HepG2 (cell line): ENCODE measurements around the gene KIRREL2. TPM values are rescaled to one million over a fixed set of nuclear protein-coding genes. Genes with fewer than 3 reads are reported as not detected.

Experiments used
- ATAC-seq: fragments of 200-7000 bp; cut with Tn5 transposase; 3 replicates; pipeline ENCODE4 v1.9.1; 2020; ENCODE audit warnings: mild to moderate bottlenecking, moderate library complexity
- BruUV-seq: library from RNA; stranded (reverse); fragments of 400-500 nt; replicated peaks from 2 replicates; lab custom pipeline; 2021; lab: Mats Ljungman, UMichigan
- CTCF ChIA-PET: fragments of 300-600 bp; formaldehyde crosslinking; extraction: SDS; loops from one replicate; lab custom pipeline; 2021; ENCODE audit warnings: low total read pairs, inconsistent platforms, low intra/inter-chr PET ratio; lab: Yijun Ruan, JAX
- POLR2A ChIA-PET: fragments of 350-600 bp; sonication (Branson Sonifier 250); formaldehyde crosslinking; loops from one replicate; lab custom pipeline; 2020; ENCODE audit warnings: antibody characterized with exemption, inconsistent platforms; lab: Yijun Ruan, JAX
- DNase-seq: peaks from one replicate; pipeline ENCODE4 v3.0.0-alpha.2; 2015; ENCODE audit warnings: low spot score
- FAIRE-seq: peaks from 3 replicates; lab custom pipeline; 2011; peaks lifted over from hg19 to GRCh38; lab: Jason Lieb, UNC
- H2AFZ ChIP-seq: one replicate; pipeline ENCODE4 v1.6.1; 2011; ENCODE audit warnings: low read length, inconsistent platforms
- H3K27ac ChIP-seq: fragments of 300-600 bp; 3 replicates; pipeline ENCODE4 v1.8.0; 2011; ENCODE audit warnings: mixed run types, mild to moderate bottlenecking, mixed read lengths, low read length, inconsistent platforms; ENCODE audit not compliant: insufficient read depth; ENCODE audit errors: extremely low read length
- H3K27me3 ChIP-seq, 2 experiments: fragments of 200-600 bp in 1 of 2; 2 replicates in 1 of 2; 3 replicates in 1 of 2; pipeline versions ENCODE4 v1.6.0 to v1.8.0; 2011; ENCODE audit warnings: low read length in 2 of 2, mild to moderate bottlenecking in 2 of 2, moderate library complexity in 2 of 2, inconsistent platforms in 1 of 2; ENCODE audit not compliant: insufficient read depth in 2 of 2, control insufficient read depth in 1 of 2
- H3K36me3 ChIP-seq, 2 experiments: fragments of 200-600 bp in 1 of 2; replicated peaks in 1 of 2; 2 replicates in 1 of 2; 3 replicates in 1 of 2; pipeline versions ENCODE4 v1.5.1 to v1.8.0; 2011; ENCODE audit warnings: low read length in 2 of 2, inconsistent platforms in 1 of 2; ENCODE audit not compliant: insufficient read depth in 2 of 2, control insufficient read depth in 1 of 2
- H3K4me1 ChIP-seq: 2 replicates; pipeline ENCODE4 v1.5.1; 2012; ENCODE audit warnings: low read length, inconsistent platforms; ENCODE audit not compliant: insufficient read depth
- H3K4me2 ChIP-seq: 2 replicates; pipeline ENCODE4 v1.6.0; 2011; ENCODE audit warnings: low read depth, low read length, inconsistent platforms
- H3K4me3 ChIP-seq, 3 experiments: fragments of 200-600 bp in 1 of 3; sonication (generic), shearing (Covaris generic) in 1 of 3; replicated peaks in 1 of 3; 2 replicates each; pipeline ENCODE4 v1.5.1; 2011 to 2016; ENCODE audit warnings: low read length in 3 of 3, inconsistent platforms in 2 of 3, low read depth in 2 of 3, mild to moderate bottlenecking in 2 of 3, control low read depth in 1 of 3, mixed read lengths in 1 of 3; ENCODE audit not compliant: insufficient read depth in 1 of 3
- H3K79me2 ChIP-seq: one replicate; pipeline ENCODE4 v1.6.1; 2011; ENCODE audit warnings: low read length, inconsistent platforms; ENCODE audit not compliant: insufficient read depth
- H3K9ac ChIP-seq: 2 replicates; pipeline ENCODE4 v1.6.0; 2011; ENCODE audit warnings: mild to moderate bottlenecking, low read depth, low read length, inconsistent platforms; ENCODE audit not compliant: insufficient read depth
- H3K9me3 ChIP-seq: 2 replicates; pipeline ENCODE4 v1.5.1; 2012; ENCODE audit warnings: mild to moderate bottlenecking, low read length
- H4K20me1 ChIP-seq: 2 replicates; pipeline ENCODE4 v1.6.0; 2011; ENCODE audit warnings: inconsistent platforms, mild to moderate bottlenecking, low read length, moderate library complexity; ENCODE audit not compliant: insufficient read depth
- FOXP1 ChIP-seq, 2 experiments: fragments of 450-650 bp in 1 of 2; IDR thresholded peaks; 2 replicates each; pipeline ENCODE4 v1.6.1; 2017 to 2018; ENCODE audit warnings: antibody characterized with exemption in 1 of 2
- JUN ChIP-seq: sonication (generic); formaldehyde crosslinking; IDR thresholded peaks from 2 replicates; pipeline ENCODE4 v1.4.0; 2020; ENCODE audit warnings: mild to moderate bottlenecking, missing genetic modification reagents
- KLF9 ChIP-seq: IDR thresholded peaks from 2 replicates; pipeline ENCODE4 v1.6.1; 2016; ENCODE audit warnings: low read depth
- POLR2G ChIP-seq: fragments of 200-400 bp; formaldehyde crosslinking; IDR thresholded peaks from 2 replicates; pipeline ENCODE4 v1.6.1; 2018; ENCODE audit warnings: mild to moderate bottlenecking, low read depth, low read length, moderate library complexity
- SOX13 ChIP-seq, 3 experiments: fragments of 450-650 bp in 1 of 3; sonication (generic) in 1 of 3; formaldehyde crosslinking in 1 of 3; IDR thresholded peaks in 2 of 3; conservative IDR thresholded peaks in 1 of 3; 2 replicates each; pipeline versions ENCODE4 v1.5.0 to v1.6.1; 2016 to 2020; ENCODE audit warnings: antibody characterized with exemption in 1 of 3, mild to moderate bottlenecking in 1 of 3, missing compliant biosample characterization in 1 of 3, missing genetic modification reagents in 1 of 3, moderate library complexity in 1 of 3
- SPEN ChIP-seq: sonication (generic); formaldehyde crosslinking; IDR thresholded peaks from 2 replicates; pipeline ENCODE4 v1.5.1; 2020; ENCODE audit warnings: low read depth, mild to moderate bottlenecking, missing genetic modification reagents
- SRY ChIP-seq: sonication (generic); formaldehyde crosslinking; IDR thresholded peaks from 2 replicates; pipeline ENCODE4 v1.8.0; 2022; ENCODE audit warnings: mild to moderate bottlenecking, missing genetic modification reagents
- YEATS4 ChIP-seq: sonication (generic); formaldehyde crosslinking; IDR thresholded peaks from 2 replicates; pipeline ENCODE4 v1.4.0; 2020; ENCODE audit warnings: missing genetic modification reagents, borderline replicate concordance
- ZFP1 ChIP-seq: IDR thresholded peaks from 2 replicates; pipeline ENCODE4 v1.6.1; 2016
- ZNF138 ChIP-seq: sonication (generic); formaldehyde crosslinking; IDR thresholded peaks from 2 replicates; pipeline ENCODE4 v1.5.0; 2020; ENCODE audit warnings: mild to moderate bottlenecking, low read depth, missing genetic modification reagents
- ZNF235 ChIP-seq: sonication (generic); formaldehyde crosslinking; IDR thresholded peaks from 2 replicates; pipeline ENCODE4 v1.8.1; 2023; ENCODE audit warnings: mild to moderate bottlenecking, missing genetic modification reagents, borderline replicate concordance
- ZNF331 ChIP-seq: sonication (generic); formaldehyde crosslinking; IDR thresholded peaks from 2 replicates; pipeline ENCODE4 v1.4.0; 2020; ENCODE audit warnings: missing genetic modification reagents
- ZNF446 ChIP-seq: sonication (generic); formaldehyde crosslinking; IDR thresholded peaks from 2 replicates; pipeline ENCODE4 v1.5.0; 2020; ENCODE audit warnings: mild to moderate bottlenecking, missing genetic modification reagents
- ZNF580 ChIP-seq: IDR thresholded peaks from 2 replicates; pipeline ENCODE4 v1.6.1; 2016; ENCODE audit warnings: low read depth, borderline replicate concordance
- WGBS: methylation state at CpG from one replicate; pipeline ENCODE4 v1.1.6; 2017; ENCODE audit warnings: low lambda C conversion rate; 5-methylcytosine and 5-hydroxymethylcytosine counted together
- in situ Hi-C: cut with HindIII; loops from 2 replicates; pipeline ENCODE4 v1.10.0; 2017; ENCODE audit warnings: low pct_unique_long_range_greater_than_20kb; ENCODE audit not compliant: extremely low pct_ligation_motif_present
- intact Hi-C: fragments of 100-400 bp; cut with micrococcal nuclease; formaldehyde crosslinking; loops from one replicate; pipeline ENCODE4 v1.10.0; 2022; ENCODE audit not compliant: unreplicated experiment
- polyA plus RNA-seq, 8 experiments: library from polyadenylated mRNA; depleted of rRNA in 3 of 8; stranded (reverse) in 7 of 8; unstranded in 1 of 8; fragments of >200 nt; fragmentation: Illumina TruSeq in 4 of 8; extraction: Trizol in 4 of 8; gene quantifications; 2 replicates each; pipeline versions ENCODE4 v1.2.1 to v1.2.3, GENCODE V29; 2011 to 2016; ENCODE audit warnings: low read depth in 4 of 8, missing spikeins in 1 of 8, mixed read lengths in 1 of 8; ENCODE audit not compliant: insufficient read depth in 1 of 8
- total RNA-seq, 5 experiments: library from RNA; depleted of rRNA; stranded (reverse); fragments of >200 nt; fragmentation: Illumina TruSeq; extraction: Trizol; gene quantifications; 2 replicates each; pipeline ENCODE4 v1.2.3, GENCODE V29; 2016; ENCODE audit warnings: low read depth in 1 of 5

Gene KIRREL2
- total and polyA plus RNA-seq, 2 of the 13 experiments (the other 11 are each of a cell fraction or from before 2014, with no cell fraction given) = 0.18 to 2.4 TPM

- POLR2A ChIA-PET = no interaction called here
These were observed 14.6 kb upstream of the KIRREL2 start for GRCh38 chr19:35841961-35842595.

GRCh38 chr19:35842666-35843272 is 13.9 kb upstream of the KIRREL2 start:
- Histone ChIP-seq H3K9me3 (no peaks in the 10 kb centered on the region), H3K9ac (no peak overlapping the region), H3K27ac (no peak overlapping the region), H3K36me3 (no peaks in the 10 kb centered on the region), H3K79me2 (no peaks in the 10 kb centered on the region), H4K20me1 (no peaks in the 10 kb centered on the region), H3K4me1 (peaks cover 27% of the 10 kb centered on the region), H3K4me2 (no peak overlapping the region), H2AFZ (no peak overlapping the region), H3K4me3 (no peak overlapping the region), H3K27me3 (peaks cover 0 to 21% of the 10 kb centered on the region in 2 experiments; a peak in 4 of 5 replicates)
- CTCF ChIA-PET = no interaction called here
- in situ Hi-C loops (no loop called here), intact Hi-C loops (no loop called here)
- no peak for ATAC-seq
- no peak for FAIRE-seq
- POLR2A ChIA-PET = no interaction called here
- BruUV-seq = no TSS peak
- WGBS = 34% methylated on average over 4 of the region's 4 CpGs
- TF ChIP-seq ZNF138 (CRISPR knock-in tag) (no peak), ZNF446 (no peak), FOXP1 (IDR thresholded peaks at IDR 0.05) (0 out of 2 replicates have a peak, but pooled peaks have one; percentile 4), FOXP1 (CRISPR knock-in tag; IDR thresholded peaks at IDR 0.05) (no peak), ZFP1 (CRISPR knock-in tag) (no peak), JUN (CRISPR knock-in tag) (no peak), SRY (CRISPR knock-in tag) (no peak)
- no peak for DNase-seq

More at GRCh38 chr19:35841961-35842595, 14.6 kb upstream of the KIRREL2 start:
- CTCF ChIA-PET = no interaction called here
- no peak overlapping the region for H3K27ac ChIP-seq
- no peaks in the 10 kb centered on the region for H3K79me2 ChIP-seq
- in situ Hi-C loops = no loop called here
- ATAC-seq (no peak), FAIRE-seq (no peak), DNase-seq (no peak)
- H3K9ac ChIP-seq = no peak overlapping the region
- no peak overlapping the region for H3K4me2 ChIP-seq
- no peaks in the 10 kb centered on the region for H3K36me3 ChIP-seq
- H3K27me3 ChIP-seq = peaks cover 0 to 19% of the 10 kb centered on the region in 2 experiments; a peak in 4 of 5 replicates
- no peak overlapping the region for H2AFZ ChIP-seq
- no peaks in the 10 kb centered on the region for H3K9me3 ChIP-seq
- H3K4me3 ChIP-seq = no peak overlapping the region
- no TSS peak for BruUV-seq
- H3K4me1 ChIP-seq = peaks cover 27% of the 10 kb centered on the region
- H4K20me1 ChIP-seq = no peaks in the 10 kb centered on the region
- intact Hi-C loops = no loop called here
- no peak for TF ChIP-seq KLF9 (CRISPR knock-in tag)
- TF ChIP-seq ZNF235 (CRISPR knock-in tag) = no peak
- TF ChIP-seq YEATS4 = no peak
- TF ChIP-seq POLR2G = no peak
- no peak for TF ChIP-seq SOX13 (IDR thresholded peaks at IDR 0.05)
- no peak for TF ChIP-seq SOX13 (CRISPR knock-in tag; conservative IDR thresholded peaks at IDR 0.05 in 1 of 2, IDR thresholded peaks at IDR 0.05 in 1 of 2)
- TF ChIP-seq SPEN (CRISPR knock-in tag) = no peak
- no peak for TF ChIP-seq ZNF580
- TF ChIP-seq ZNF331 (CRISPR knock-in tag) = no peak
- WGBS = 38% methylated on average over 4 of the region's 13 CpGs
